PC-9 (cell line): ENCODE data around the gene PCBP1.

Experiments used
- CTCF ChIP-seq: fragments of 200-600 bp; sonication (generic); conservative IDR thresholded peaks from 2 replicates; pipeline ENCODE4 v1.6.1; 2017; ENCODE audit warnings: mixed run types, antibody characterized with exemption, mild to moderate bottlenecking, moderate library complexity
- EZH2 ChIP-seq: fragments of 200-600 bp; sonication (generic); IDR thresholded peaks from 2 replicates; pipeline ENCODE4 v1.8.0; 2017; ENCODE audit warnings: antibody characterized with exemption, low read depth

- TF ChIP-seq CTCF (no peak), EZH2 (no peak)
Measured at GRCh38 chr2:70088598-70089219, 1.4 kb downstream of the PCBP1 start.
